GM18499 (cell line): Measurements from ENCODE around the gene CPSF7.
"Not testable (repeated sequence)": the region's sequence is repeated elsewhere in the genome, so short reads cannot be mapped to it uniquely, and the experiment has no call there.

Experiments used
- ATAC-seq: cut with Tn5 transposase; IDR thresholded peaks from one replicate; pipeline ENCODE4 v1.9.1; 2021; ENCODE audit warnings: moderate number of reproducible peaks; ENCODE audit not compliant: insufficient read depth, unreplicated experiment

The CPSF7 gene

GRCh38 chr11:61429691-61430582 lies at the start of gene CPSF7, which contains the start of gene SDHAF2:
TSS of gene CPSF7 (minus strand) at chr11:61429975. CDS start at chr11:61429235, 740 bp downstream.
TSS of gene SDHAF2 (plus strand) at chr11:61430124. CDS start at chr11:61430147, 23 bp downstream.
- peak; percentile 53 for ATAC-seq

- ATAC-seq: no peak
Measured at GRCh38 chr11:61477727-61478148, 48.0 kb upstream of the CPSF7 start.

GRCh38 chr11:61477126-61477525 lies 47.4 kb upstream of the CPSF7 start:
- ATAC-seq: no peak

GRCh38 chr11:61476371-61476770 lies 46.6 kb upstream of the CPSF7 start:
- no peak for ATAC-seq

- no peak for ATAC-seq
Measured at GRCh38 chr11:61475433-61475832, 45.7 kb upstream of the CPSF7 start.

GRCh38 chr11:61474013-61474643 lies 44.4 kb upstream of the CPSF7 start:
- no peak for ATAC-seq

GRCh38 chr11:61473370-61474012 lies 43.7 kb upstream of the CPSF7 start:
- no peak for ATAC-seq

GRCh38 chr11:61472868-61473267 lies 43.1 kb upstream of the CPSF7 start:
- no peak for ATAC-seq

- ATAC-seq: no peak
Measured at GRCh38 chr11:61472282-61472681, 42.5 kb upstream of the CPSF7 start.

GRCh38 chr11:61468002-61468401 lies 38.2 kb upstream of the CPSF7 start:
- no peak for ATAC-seq

- ATAC-seq: not testable (repeated sequence)
Measured at GRCh38 chr11:61467602-61468001, 37.8 kb upstream of the CPSF7 start.

- no peak for ATAC-seq
Measured at GRCh38 chr11:61460986-61461385, 31.2 kb upstream of the CPSF7 start.

- no peak for ATAC-seq
Measured at GRCh38 chr11:61460474-61460881, 30.7 kb upstream of the CPSF7 start.

- ATAC-seq: no peak
Measured at GRCh38 chr11:61454520-61454919, 24.7 kb upstream of the CPSF7 start.

- no peak for ATAC-seq
Measured at GRCh38 chr11:61453695-61454094, 23.9 kb upstream of the CPSF7 start.

GRCh38 chr11:61452825-61453224 lies 23.1 kb upstream of the CPSF7 start:
- no peak for ATAC-seq

- ATAC-seq: no peak
Measured at GRCh38 chr11:61448552-61448927, 18.8 kb upstream of the CPSF7 start.

GRCh38 chr11:61447601-61448551 lies 18.1 kb upstream of the CPSF7 start:
- ATAC-seq: no peak

GRCh38 chr11:61446211-61446651 lies 16.5 kb upstream of the CPSF7 start:
- no peak for ATAC-seq

- ATAC-seq: no peak
Measured at GRCh38 chr11:61445516-61445915, 15.7 kb upstream of the CPSF7 start.
